Femur (tissue), 1 donor: Measurements from ENCODE around the gene SDCBP2.
A peak's percentile ranks its signal among the peaks of the same experiment; 100 is the strongest.

Experiments used
- DNase-seq: peaks from one replicate; pipeline ENCODE4 v3.0.0-alpha.2; 2017

The SDCBP2 gene

GRCh38 chr20:1327827-1328679, 886 bp downstream of the SDCBP2 start:
- no peak for DNase-seq

- DNase-seq = no peak
Observed at GRCh38 chr20:1327241-1327653, 1.7 kb downstream of the SDCBP2 start.

GRCh38 chr20:1326031-1326930, 2.7 kb downstream of the SDCBP2 start:
- DNase-seq = no peak

- peak; percentile 99 for DNase-seq
Observed at GRCh38 chr20:1325173-1326030, 3.5 kb downstream of the SDCBP2 start.

- no peak for DNase-seq
Observed at GRCh38 chr20:1324598-1325172, 4.3 kb downstream of the SDCBP2 start.

- no peak for DNase-seq
Observed at GRCh38 chr20:1323830-1324597, 4.9 kb downstream of the SDCBP2 start.

GRCh38 chr20:1323256-1323655, 5.7 kb downstream of the SDCBP2 start:
- DNase-seq = peak; percentile 19

- DNase-seq = peak; percentile 43
Observed at GRCh38 chr20:1322511-1323245, 6.3 kb downstream of the SDCBP2 start.

GRCh38 chr20:1321654-1321939, 7.3 kb downstream of the SDCBP2 start:
- DNase-seq = no peak

GRCh38 chr20:1320902-1321653, 7.9 kb downstream of the SDCBP2 start:
- DNase-seq = no peak

GRCh38 chr20:1320016-1320415, 8.9 kb downstream of the SDCBP2 start:
- DNase-seq = no peak

- no peak for DNase-seq
Observed at GRCh38 chr20:1319462-1319861, 9.5 kb downstream of the SDCBP2 start.

- no peak for DNase-seq
Observed at GRCh38 chr20:1319051-1319450, 9.9 kb downstream of the SDCBP2 start.

GRCh38 chr20:1317545-1318255, 11.2 kb downstream of the SDCBP2 start:
- no peak for DNase-seq

- no peak for DNase-seq
Observed at GRCh38 chr20:1315804-1316203, 13.1 kb downstream of the SDCBP2 start.

- peak; percentile 80 for DNase-seq
Observed at GRCh38 chr20:1313236-1313964, 15.5 kb downstream of the SDCBP2 start.

GRCh38 chr20:1312904-1313235, 16.1 kb downstream of the SDCBP2 start:
- DNase-seq = no peak

GRCh38 chr20:1312308-1312707, 16.6 kb downstream of the SDCBP2 start:
- DNase-seq = no peak
